ENCODE measurements around the gene CPNE5.

DNA sequence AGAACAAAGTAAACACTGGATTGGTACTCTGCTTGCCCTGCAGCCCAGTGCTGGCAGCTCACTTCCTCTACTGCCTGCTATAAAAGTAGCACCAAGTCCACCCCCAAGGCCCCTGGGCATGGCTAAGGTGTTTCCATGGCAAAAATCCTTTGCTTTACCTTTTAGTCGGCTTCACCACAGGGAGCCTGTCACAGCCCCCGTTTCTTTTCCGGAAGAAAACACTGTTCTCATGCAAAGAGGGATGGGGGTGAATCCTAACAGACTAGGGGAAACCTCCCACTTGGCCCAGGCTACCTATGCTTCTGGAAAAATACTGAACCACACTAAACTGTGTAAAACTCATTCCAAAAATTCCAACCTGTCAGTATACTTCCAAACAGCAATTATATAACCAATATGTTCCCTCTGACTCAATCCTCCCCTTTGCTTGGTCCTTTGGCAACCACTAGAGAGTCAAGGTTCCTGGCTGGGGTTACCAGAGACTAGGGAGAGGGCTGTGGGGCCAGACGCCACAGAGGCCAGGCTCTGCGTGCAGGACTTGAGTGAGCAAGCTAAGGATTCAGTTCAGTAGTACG, 19.2 kb upstream of the CPNE5 start:
- TF ChIP-seq POLR2A (IDR thresholded peaks at IDR 0.05) (no peak), EP300 (IDR thresholded peaks at IDR 0.05) (no peak)
- TF ChIP-seq, protein P1, sequence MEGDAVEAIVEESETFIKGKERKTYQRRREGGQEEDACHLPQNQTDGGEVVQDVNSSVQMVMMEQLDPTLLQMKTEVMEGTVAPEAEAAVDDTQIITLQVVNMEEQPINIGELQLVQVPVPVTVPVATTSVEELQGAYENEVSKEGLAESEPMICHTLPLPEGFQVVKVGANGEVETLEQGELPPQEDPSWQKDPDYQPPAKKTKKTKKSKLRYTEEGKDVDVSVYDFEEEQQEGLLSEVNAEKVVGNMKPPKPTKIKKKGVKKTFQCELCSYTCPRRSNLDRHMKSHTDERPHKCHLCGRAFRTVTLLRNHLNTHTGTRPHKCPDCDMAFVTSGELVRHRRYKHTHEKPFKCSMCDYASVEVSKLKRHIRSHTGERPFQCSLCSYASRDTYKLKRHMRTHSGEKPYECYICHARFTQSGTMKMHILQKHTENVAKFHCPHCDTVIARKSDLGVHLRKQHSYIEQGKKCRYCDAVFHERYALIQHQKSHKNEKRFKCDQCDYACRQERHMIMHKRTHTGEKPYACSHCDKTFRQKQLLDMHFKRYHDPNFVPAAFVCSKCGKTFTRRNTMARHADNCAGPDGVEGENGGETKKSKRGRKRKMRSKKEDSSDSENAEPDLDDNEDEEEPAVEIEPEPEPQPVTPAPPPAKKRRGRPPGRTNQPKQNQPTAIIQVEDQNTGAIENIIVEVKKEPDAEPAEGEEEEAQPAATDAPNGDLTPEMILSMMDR (IDR thresholded peaks at IDR 0.05) = no peak

All from ovary (tissue), 3 donors.